GM12891 (cell line): Measurements from ENCODE around the gene DLGAP1.

Experiments used
- POLR2A ChIP-seq: IDR thresholded peaks from 2 replicates; pipeline ENCODE4 v1.6.1; 2011; ENCODE audit warnings: low read depth, low read length, control low read depth
- POLR2AphosphoS5 ChIP-seq: IDR thresholded peaks from 2 replicates; pipeline ENCODE4 v1.6.1; 2011; ENCODE audit warnings: low read depth, low read length, control low read depth

- TF ChIP-seq POLR2AphosphoS5 = no peak
- no peak for TF ChIP-seq POLR2A
These were observed 629.1 kb downstream of the DLGAP1 start for GRCh38 chr18:3826021-3826420.
